Activated CD8-positive, alpha-beta memory T cell treated with anti-CD3 and anti-CD28 coated beads, Interleukin-2, amount 50 U/mL, for 24 hours (primary cell): ENCODE measurements around the gene ZNF157.
"Not testable (repeated sequence)": the region's sequence is repeated elsewhere in the genome, so short reads cannot be mapped to it uniquely, and the experiment has no call there.

Experiments
- DNase-seq: peaks from one replicate; pipeline ENCODE4 v3.0.0-alpha.2; 2020; ENCODE audit errors: extremely low read depth

Gene ZNF157

GRCh38 chrX:47370278-47370677 is at the start of gene ZNF157:
Gene ZNF157 (plus strand): TSS chrX:47370578. CDS start chrX:47370669, 91 bp downstream.
- no peak for DNase-seq

GRCh38 chrX:47321386-47321785 is 49.0 kb upstream of the ZNF157 start:
- no peak for DNase-seq

- no peak for DNase-seq
Measured at GRCh38 chrX:47321823-47322371, 48.5 kb upstream of the ZNF157 start.

GRCh38 chrX:47327902-47328301 is 42.5 kb upstream of the ZNF157 start:
- DNase-seq, result no peak

GRCh38 chrX:47332729-47333128 is 37.6 kb upstream of the ZNF157 start:
- not testable (repeated sequence) for DNase-seq

- DNase-seq, result no peak
Measured at GRCh38 chrX:47351706-47352105, 18.7 kb upstream of the ZNF157 start.

- DNase-seq, result no peak
Measured at GRCh38 chrX:47358387-47359065, 11.9 kb upstream of the ZNF157 start.

- no peak for DNase-seq
Measured at GRCh38 chrX:47360423-47361179, 9.8 kb upstream of the ZNF157 start.

GRCh38 chrX:47361538-47362511 is 8.6 kb upstream of the ZNF157 start:
- no peak for DNase-seq

- peak; percentile 32 for DNase-seq
Measured at GRCh38 chrX:47366041-47366722, 4.2 kb upstream of the ZNF157 start.

GRCh38 chrX:47373198-47373597 is 2.8 kb downstream of the ZNF157 start:
- DNase-seq, result no peak

- DNase-seq, result peak; percentile 41
Measured at GRCh38 chrX:47380268-47380667, 9.9 kb downstream of the ZNF157 start.

- DNase-seq, result not testable (repeated sequence)
Measured at GRCh38 chrX:47380837-47381236, 10.5 kb downstream of the ZNF157 start.

- DNase-seq, result no peak
Measured at GRCh38 chrX:47384502-47384901, 14.1 kb downstream of the ZNF157 start.

- DNase-seq, result no peak
Measured at GRCh38 chrX:47390780-47391179, 20.4 kb downstream of the ZNF157 start.

GRCh38 chrX:47413179-47413594 is 42.8 kb downstream of the ZNF157 start:
- DNase-seq, result no peak

- DNase-seq, result no peak
Measured at GRCh38 chrX:47420265-47420664, 49.9 kb downstream of the ZNF157 start.

- no peak for DNase-seq
Measured at GRCh38 chrX:47420962-47421361, 50.6 kb downstream of the ZNF157 start.

- DNase-seq, result no peak
Measured at GRCh38 chrX:47422444-47422843, 52.1 kb downstream of the ZNF157 start.

- no peak for DNase-seq
Measured at GRCh38 chrX:47430925-47431324, 60.5 kb downstream of the ZNF157 start.

- DNase-seq, result no peak
Measured at GRCh38 chrX:47446431-47446830, 76.1 kb downstream of the ZNF157 start.
